Fibroblast of skin of back (primary cell): ENCODE results near the gene MRPS34.
"Not testable (repeated sequence)": the region's sequence is repeated elsewhere in the genome, so short reads cannot be mapped to it uniquely, and the experiment has no call there.

ENCODE experiments used
- DNase-seq: peaks from one replicate; pipeline ENCODE4 v3.0.0-alpha.2; 2013

The MRPS34 gene

GRCh38 chr16:1749152-1750117, 23.5 kb downstream of the MRPS34 start:
- DNase-seq, result no peak

GRCh38 chr16:1747934-1748333, 25.0 kb downstream of the MRPS34 start:
- no peak for DNase-seq

DNA sequence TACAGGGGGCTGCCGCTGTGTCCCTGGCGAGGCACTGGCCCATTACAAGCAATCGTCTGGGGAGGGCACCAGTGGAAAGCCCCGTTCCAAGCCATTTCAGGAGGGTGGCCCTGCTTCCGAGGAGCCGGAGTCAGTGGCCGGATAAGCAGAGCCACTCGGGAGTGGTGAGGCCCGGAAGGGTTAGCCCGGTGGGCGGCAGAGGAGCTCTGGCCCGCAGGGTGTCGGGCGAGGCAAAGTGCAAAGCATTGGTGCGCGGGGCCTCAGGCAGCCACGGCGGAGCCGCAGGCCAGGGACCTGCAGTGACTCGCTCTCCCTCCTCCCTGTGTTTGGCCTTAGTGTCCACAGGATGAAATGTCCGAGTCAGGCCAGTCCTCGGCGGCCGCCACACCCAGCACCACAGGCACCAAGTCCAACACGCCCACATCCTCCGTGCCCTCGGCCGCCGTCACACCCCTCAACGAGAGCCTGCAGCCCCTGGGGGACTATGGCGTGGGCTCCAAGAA, 26.2 kb downstream of the MRPS34 start:
- no peak for DNase-seq

GRCh38 chr16:1745900-1746692, 26.8 kb downstream of the MRPS34 start:
- peak; percentile 76 for DNase-seq

GRCh38 chr16:1745181-1745899, 27.6 kb downstream of the MRPS34 start:
- DNase-seq, result peak; percentile 82

DNA sequence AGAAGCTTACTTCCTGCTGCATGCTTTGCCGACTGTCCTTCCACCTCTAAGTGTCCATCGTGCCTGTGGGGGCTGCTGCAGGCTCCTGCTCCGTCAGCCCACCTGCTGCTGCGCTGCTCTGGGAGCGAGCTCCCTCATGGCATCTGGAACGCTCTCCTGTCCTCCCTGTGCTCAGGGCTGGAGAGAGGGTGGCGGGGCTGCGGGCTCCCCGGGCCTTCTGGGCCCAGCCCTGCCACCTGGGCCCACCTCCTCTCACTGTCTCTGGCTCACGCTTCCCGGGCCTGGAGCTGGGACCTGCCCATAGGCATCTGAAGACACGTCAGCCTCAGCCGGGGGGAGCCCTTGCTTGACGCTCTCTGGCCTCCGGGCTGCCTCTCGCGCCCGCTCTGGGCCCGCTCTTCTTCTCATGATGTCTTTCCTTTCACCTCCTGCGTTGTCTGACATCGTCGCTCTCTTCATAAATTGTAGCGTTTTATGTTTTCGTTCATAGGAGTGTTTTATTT, 28.5 kb downstream of the MRPS34 start:
- DNase-seq, result no peak

DNA sequence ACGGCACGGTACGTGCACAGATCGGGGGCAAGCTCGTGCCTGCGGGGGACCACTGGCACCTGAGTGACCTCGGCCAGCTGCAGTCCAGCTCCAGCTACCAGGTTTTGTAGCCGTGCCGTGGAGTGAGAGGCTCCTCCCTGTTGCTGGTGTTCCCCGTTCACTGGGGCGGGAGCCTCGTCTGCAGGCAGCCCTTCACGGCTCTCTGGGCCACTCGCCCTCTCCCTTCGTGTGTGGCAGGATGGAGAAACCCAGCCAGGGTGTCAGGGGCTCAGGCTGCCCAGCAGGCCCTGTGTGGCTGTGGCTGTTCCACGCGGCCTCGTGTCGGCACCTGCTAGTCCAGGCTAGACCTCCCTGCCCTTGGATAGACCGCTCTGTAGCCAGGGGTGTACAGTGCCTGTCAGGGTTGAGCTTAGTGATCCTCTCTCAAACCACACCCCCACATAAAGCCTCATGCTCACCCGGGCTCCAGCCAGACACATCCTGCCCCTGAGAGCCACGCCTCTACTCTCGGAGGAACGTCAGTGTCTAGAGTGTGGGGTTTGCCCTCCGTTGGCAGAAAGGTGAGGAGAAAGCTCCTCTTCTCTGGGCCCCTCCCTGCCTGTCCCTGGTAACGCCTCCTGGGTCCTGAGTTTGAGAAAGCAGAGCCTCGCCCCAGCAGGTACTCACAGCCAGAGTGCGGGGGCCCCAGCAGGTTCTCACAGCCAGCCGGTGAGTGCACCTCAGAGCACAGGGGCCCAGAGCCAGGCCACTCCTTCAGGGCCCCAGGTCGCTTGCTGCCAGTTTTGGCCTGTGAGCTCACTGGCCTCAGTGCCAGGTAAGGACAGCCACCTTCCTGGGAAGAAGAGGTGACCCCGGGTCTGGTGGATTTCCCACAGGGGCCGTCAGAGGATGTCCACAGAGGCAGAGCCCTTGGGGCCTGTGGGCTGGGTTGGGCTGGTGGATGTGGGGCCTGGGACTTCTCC, 29.3 kb downstream of the MRPS34 start:
- no peak for DNase-seq

GRCh38 chr16:1741553-1742165, 31.3 kb downstream of the MRPS34 start:
- no peak for DNase-seq

DNA sequence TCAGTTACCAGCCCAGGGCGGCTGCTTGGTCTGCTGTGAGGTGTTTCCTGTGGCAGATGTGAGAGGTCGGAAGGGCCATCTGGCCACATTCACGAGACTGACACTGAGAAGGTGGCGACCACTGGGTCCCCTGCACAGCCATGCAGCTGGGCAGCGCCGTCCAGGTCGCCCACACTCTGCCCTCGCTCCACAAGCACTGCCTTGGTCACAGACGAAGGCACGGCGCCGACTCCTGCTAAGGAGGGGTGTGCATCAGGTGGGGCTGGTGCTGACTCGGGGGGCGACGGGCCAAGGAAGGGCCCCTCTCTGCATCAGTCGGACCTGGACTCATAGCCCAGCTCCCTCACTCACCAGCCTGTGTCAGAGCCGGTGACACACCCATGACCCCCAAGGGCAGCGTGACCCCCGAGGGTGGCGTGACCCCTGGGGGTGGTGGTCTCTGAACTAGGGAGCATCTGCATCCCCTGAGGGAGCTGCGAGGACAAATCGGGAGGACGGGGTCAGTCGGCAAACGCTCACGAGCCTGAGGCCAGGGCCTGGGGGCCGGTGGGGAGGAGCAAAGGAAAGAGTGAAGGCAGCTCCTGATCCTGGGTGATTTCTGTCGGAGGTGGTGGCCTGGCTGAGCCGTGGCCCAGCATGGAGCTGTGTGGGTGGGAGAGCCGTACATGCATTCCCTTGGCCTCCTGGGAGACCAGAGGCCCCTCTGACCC, 32.0 kb downstream of the MRPS34 start:
- no peak for DNase-seq

- DNase-seq, result no peak
Measured at GRCh38 chr16:1740234-1740633, 32.7 kb downstream of the MRPS34 start.

- no peak for DNase-seq
Measured at GRCh38 chr16:1734816-1735215, 38.1 kb downstream of the MRPS34 start.

DNA sequence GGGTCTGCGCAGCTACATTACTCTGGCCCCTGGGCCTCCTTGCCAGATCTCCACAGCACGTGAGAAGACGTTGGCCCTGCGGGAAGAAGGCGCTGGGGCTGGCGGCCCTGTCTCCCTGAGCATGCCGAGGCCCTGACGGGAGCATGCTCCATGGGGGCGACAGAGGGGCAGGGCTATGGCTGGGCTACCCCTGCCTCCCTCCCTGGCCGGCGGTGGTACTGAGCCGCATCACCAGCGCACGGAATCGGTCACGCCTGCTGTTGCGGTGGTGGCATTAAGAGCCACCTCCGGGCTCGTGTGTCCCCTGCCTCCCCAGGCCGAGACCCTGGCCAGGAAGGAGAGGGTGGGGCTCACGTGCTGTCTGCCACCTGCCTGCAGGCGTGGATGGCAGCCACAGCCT, 38.8 kb downstream of the MRPS34 start:
- DNase-seq, result no peak

DNA sequence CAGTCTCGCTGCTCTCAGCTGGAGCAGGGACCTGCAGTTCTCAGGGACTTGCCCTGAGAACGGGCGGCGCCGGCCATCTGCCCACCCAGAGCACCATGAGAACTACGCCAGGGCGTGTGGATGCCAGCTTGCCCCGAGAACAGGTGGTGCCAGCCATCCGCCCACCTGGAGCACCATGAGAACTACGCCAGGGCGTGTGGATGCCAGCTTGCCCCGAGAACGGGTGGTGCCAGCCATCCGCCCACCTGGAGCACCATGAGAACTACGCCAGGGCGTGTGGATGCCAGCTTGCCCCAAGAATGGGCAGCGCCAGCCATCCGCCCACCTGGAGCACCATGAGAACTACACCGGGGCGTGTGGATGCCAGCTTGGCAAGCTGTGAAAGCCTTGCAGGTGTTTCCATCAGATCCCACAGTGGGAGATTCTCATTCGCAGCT, 40.4 kb downstream of the MRPS34 start:
- not testable (repeated sequence) for DNase-seq

DNA sequence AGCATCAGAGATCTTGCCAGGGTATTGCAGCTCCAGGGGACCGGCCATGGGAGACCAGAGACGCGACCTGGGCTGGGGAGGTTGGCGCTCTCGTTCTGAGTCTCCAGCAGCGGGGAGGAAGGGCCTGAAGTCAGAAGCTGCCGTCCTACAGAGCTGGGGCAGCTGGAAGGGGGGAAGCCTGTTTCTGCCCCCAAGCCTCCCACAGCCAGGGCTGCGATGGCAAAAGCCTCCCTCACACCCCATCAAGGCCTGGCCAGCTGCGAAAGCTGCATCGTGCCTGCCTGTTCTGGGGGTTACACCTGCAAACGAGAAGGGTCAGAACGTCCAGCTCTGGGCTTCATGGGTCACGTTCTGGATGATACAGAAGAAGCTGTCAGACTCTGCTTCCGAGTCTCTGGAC, 40.9 kb downstream of the MRPS34 start:
- DNase-seq, result no peak

GRCh38 chr16:1731603-1732002, 41.3 kb downstream of the MRPS34 start:
- no peak for DNase-seq

DNA sequence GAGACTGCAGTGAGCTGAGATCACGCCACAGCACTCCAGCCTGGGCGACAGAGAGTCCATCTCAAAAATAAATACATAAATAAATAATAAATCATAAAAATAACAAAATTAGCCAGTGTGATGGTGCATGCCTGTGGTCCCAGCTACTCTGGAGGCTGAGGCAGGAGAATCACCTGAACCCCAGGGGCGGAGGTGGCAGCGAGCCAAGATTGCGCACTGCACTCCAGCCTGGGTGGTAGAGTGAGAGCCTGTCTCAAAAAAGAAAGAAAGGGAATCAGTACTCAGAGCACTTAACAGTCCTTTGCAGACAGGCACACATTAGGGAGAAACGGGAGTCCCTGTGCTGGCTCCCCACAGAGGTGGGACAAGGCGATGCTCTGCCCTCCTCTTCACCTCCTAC, 41.9 kb downstream of the MRPS34 start:
- DNase-seq, result no peak

- DNase-seq, result no peak
Measured at GRCh38 chr16:1729445-1729844, 43.5 kb downstream of the MRPS34 start.

GRCh38 chr16:1729026-1729425, 43.9 kb downstream of the MRPS34 start:
- DNase-seq, result no peak

GRCh38 chr16:1727651-1728624, 45.0 kb downstream of the MRPS34 start:
- no peak for DNase-seq
